PFSK-1 (cell line): Measurements from ENCODE around the gene KRTAP26-1.

Experiments
- FOXP2 ChIP-seq: optimal IDR thresholded peaks from 2 replicates; pipeline ENCODE3; 2011; ENCODE audit warnings: borderline replicate concordance, control low read depth, inconsistent platforms; ENCODE audit not compliant: insufficient read depth; ENCODE audit errors: extremely low read length, extremely low read depth
- POLR2AphosphoS5 ChIP-seq: IDR thresholded peaks from 2 replicates; pipeline ENCODE4 v1.6.1; 2012; ENCODE audit warnings: low read depth, mild to moderate bottlenecking, control low read depth, low read length, moderate library complexity
- SIN3A ChIP-seq: IDR thresholded peaks from 2 replicates; pipeline ENCODE4 v1.6.1; 2012; ENCODE audit warnings: mild to moderate bottlenecking, low read length, moderate library complexity, borderline replicate concordance; ENCODE audit not compliant: insufficient read depth
- TAF1 ChIP-seq: IDR thresholded peaks from 2 replicates; pipeline ENCODE4 v1.6.1; 2012; ENCODE audit warnings: low read length, control low read depth, borderline replicate concordance; ENCODE audit not compliant: insufficient read depth
- TF ChIP-seq, protein P1 (sequence below), 2 experiments: IDR thresholded peaks; 2 replicates each; pipeline versions ENCODE4 v1.6.1 to v1.8.0; 2011 to 2012; ENCODE audit warnings: low read depth in 2 of 2, low read length in 2 of 2, control low read depth in 1 of 2, inconsistent platforms in 1 of 2, mild to moderate bottlenecking in 1 of 2, moderate library complexity in 1 of 2; ENCODE audit not compliant: insufficient read depth in 1 of 2

The KRTAP26-1 gene

GRCh38 chr21:30348506-30348905 is 28.4 kb upstream of the KRTAP26-1 start, which contains the start of gene KRTAP23-1:
TSS of gene KRTAP23-1 (minus strand) at chr21:30348606. CDS start at chr21:30348606, 0 bp downstream.
- no peak for TF ChIP-seq FOXP2
- TF ChIP-seq SIN3A: no peak
- no peak for TF ChIP-seq POLR2AphosphoS5
- no peak for TF ChIP-seq TAF1
- TF ChIP-seq, protein P1, sequence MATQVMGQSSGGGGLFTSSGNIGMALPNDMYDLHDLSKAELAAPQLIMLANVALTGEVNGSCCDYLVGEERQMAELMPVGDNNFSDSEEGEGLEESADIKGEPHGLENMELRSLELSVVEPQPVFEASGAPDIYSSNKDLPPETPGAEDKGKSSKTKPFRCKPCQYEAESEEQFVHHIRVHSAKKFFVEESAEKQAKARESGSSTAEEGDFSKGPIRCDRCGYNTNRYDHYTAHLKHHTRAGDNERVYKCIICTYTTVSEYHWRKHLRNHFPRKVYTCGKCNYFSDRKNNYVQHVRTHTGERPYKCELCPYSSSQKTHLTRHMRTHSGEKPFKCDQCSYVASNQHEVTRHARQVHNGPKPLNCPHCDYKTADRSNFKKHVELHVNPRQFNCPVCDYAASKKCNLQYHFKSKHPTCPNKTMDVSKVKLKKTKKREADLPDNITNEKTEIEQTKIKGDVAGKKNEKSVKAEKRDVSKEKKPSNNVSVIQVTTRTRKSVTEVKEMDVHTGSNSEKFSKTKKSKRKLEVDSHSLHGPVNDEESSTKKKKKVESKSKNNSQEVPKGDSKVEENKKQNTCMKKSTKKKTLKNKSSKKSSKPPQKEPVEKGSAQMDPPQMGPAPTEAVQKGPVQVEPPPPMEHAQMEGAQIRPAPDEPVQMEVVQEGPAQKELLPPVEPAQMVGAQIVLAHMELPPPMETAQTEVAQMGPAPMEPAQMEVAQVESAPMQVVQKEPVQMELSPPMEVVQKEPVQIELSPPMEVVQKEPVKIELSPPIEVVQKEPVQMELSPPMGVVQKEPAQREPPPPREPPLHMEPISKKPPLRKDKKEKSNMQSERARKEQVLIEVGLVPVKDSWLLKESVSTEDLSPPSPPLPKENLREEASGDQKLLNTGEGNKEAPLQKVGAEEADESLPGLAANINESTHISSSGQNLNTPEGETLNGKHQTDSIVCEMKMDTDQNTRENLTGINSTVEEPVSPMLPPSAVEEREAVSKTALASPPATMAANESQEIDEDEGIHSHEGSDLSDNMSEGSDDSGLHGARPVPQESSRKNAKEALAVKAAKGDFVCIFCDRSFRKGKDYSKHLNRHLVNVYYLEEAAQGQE (IDR thresholded peaks at IDR 0.05; ENCODE audit: insufficient read depth in 1 of 2, low read depth in 2 of 2, low read length in 2 of 2): no peak

- TF ChIP-seq TAF1 (no peak), POLR2AphosphoS5 (no peak)
- TF ChIP-seq, protein P1 (IDR thresholded peaks at IDR 0.05; ENCODE audit: insufficient read depth in 1 of 2, low read depth in 2 of 2, low read length in 2 of 2): no peak
Measured at GRCh38 chr21:30345014-30345413, 24.9 kb upstream of the KRTAP26-1 start.

- TF ChIP-seq TAF1: no peak
- TF ChIP-seq SIN3A: no peak
- no peak for TF ChIP-seq FOXP2
- no peak for TF ChIP-seq POLR2AphosphoS5
- TF ChIP-seq, protein P1 (IDR thresholded peaks at IDR 0.05; ENCODE audit: insufficient read depth in 1 of 2, low read depth in 2 of 2, low read length in 2 of 2): no peak
Measured at GRCh38 chr21:30340714-30341573, 20.8 kb upstream of the KRTAP26-1 start.

GRCh38 chr21:30338717-30339116 is 18.6 kb upstream of the KRTAP26-1 start:
- TF ChIP-seq FOXP2: no peak
- no peak for TF ChIP-seq POLR2AphosphoS5
- TF ChIP-seq SIN3A: no peak
- TF ChIP-seq, protein P1 (IDR thresholded peaks at IDR 0.05; ENCODE audit: insufficient read depth in 1 of 2, low read depth in 2 of 2, low read length in 2 of 2): no peak
- no peak for TF ChIP-seq TAF1
